ENCODE results near the gene TBCD. TPM values are rescaled to one million over a fixed set of nuclear protein-coding genes. Genes with fewer than 3 reads are reported as not detected.

Gene TBCD
- total and polyA plus RNA-seq, 12 donors: 25.6 to 240 (median 66.2) TPM

GRCh38 chr17:82957469-82957795 is 205.6 kb downstream of the TBCD start:
- no peak for TF ChIP-seq POLR2A (IDR thresholded peaks at IDR 0.05)
- no peak for TF ChIP-seq CTCF (IDR thresholded peaks at IDR 0.05)
- intact Hi-C loops (cut with DNase I): no loop called here
- Histone ChIP-seq H3K4me1 (replicated peaks in 1 of 2) (no peaks in the 10 kb centered on the region), H3K36me3 (replicated peaks in 1 of 2) (no peaks in the 10 kb centered on the region), H3K27me3 (no peaks in the 10 kb centered on the region), H3K4me3 (no peak overlapping the region), H3K27ac (no peak overlapping the region), H3K9me3 (replicated peaks in 1 of 3) (no peaks in the 10 kb centered on the region)
- WGBS, 4 donors: 87 to 96% (median 92%) methylated on average over 3 to 8 of the region's 8 CpGs
- no peak for DNase-seq

DNA sequence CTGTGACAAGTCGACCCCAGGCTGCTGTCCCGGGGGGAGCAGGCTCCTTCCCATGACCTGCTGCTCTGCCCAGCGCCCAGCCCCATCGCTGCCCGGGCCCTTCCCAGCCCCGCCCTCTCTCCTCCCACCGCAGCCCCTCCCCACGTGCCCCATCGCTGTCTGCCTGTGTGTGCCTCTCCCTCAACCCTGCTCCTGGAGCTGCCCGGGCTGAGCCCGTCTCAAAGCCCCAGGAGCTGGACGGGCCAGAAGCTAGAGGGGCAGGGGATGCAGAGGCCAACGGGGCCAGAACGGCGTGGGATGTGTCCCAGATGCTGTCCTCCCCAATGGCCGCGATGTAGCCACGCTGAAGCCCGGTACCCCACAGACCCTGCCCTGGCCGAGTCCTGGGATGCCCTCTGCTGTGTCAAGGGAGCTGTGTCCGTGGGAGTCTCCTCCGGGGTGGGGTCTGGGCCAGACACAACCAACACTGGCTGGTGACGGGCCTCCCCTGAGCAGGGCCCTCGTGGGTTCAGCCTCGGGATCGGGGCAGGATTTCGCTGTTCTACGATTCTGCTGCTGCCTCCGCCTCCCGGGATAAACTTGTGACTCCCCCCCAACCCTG is 206.2 kb downstream of the TBCD start:
- Histone ChIP-seq H3K4me1 (replicated peaks in 1 of 2) (no peaks in the 10 kb centered on the region), H3K36me3 (replicated peaks in 1 of 2) (no peaks in the 10 kb centered on the region), H3K27me3 (no peaks in the 10 kb centered on the region), H3K4me3 (no peak overlapping the region), H3K27ac (no peak overlapping the region), H3K9me3 (replicated peaks in 1 of 3) (no peaks in the 10 kb centered on the region)
- intact Hi-C loops (cut with DNase I): no loop called here
- TF ChIP-seq CTCF (IDR thresholded peaks at IDR 0.05) (no peak), POLR2A (IDR thresholded peaks at IDR 0.05) (no peak)
- DNase-seq: no peak
- WGBS, 4 donors: 90 to 95% (median 91%) methylated on average over 21 to 30 of the region's 30 CpGs

DNA sequence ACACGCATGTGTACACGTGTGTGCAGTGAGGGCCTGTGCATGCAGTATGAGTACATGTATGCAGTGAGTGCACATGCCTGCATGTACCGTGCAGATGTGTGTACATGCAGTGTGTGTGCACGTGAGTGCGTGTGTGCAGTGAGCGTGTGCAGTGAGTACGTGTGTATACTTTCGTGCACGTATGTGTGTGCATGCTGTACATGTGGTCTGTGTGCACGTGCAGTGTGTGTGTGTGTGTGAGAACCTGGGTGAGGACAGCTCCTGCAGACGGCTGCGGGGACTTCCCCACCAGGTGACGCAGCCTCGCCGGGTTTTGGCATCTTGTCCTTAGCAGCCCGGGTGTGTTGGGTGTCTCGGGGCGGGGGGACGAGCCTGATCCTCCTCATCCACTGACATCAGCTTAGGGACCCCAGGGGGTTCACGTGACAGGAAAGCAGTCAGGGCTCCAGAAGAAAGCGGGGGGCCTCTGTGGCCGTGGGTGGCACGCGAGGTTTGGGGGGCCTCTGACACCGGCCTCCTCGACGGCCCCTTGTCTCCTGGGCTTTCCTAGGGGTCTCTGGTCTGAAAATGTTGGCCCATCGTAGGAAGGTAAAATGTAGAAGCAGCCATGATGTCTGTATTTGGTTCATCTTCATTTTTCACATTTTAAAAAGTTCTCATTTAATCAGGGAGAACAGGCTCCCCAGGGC is 207.5 kb downstream of the TBCD start:
- intact Hi-C loops (cut with DNase I): no loop called here
- peak in 1 of 7 donors; percentile 4 for DNase-seq
- Histone ChIP-seq H3K4me3 (no peak overlapping the region), H3K27me3 (no peaks in the 10 kb centered on the region), H3K27ac (no peak overlapping the region), H3K36me3 (replicated peaks in 1 of 2) (no peaks in the 10 kb centered on the region), H3K9me3 (replicated peaks in 1 of 3) (no peaks in the 10 kb centered on the region), H3K4me1 (replicated peaks in 1 of 2) (peaks cover 0 to 4% of the 10 kb centered on the region in 2 donors)
- TF ChIP-seq CTCF (IDR thresholded peaks at IDR 0.05) (no peak), POLR2A (IDR thresholded peaks at IDR 0.05) (no peak)
- WGBS, 4 donors: 90 to 95% (median 93%) methylated on average over 12 to 28 of the region's 28 CpGs

GRCh38 chr17:82959990-82960418 is 208.1 kb downstream of the TBCD start:
- Histone ChIP-seq H3K36me3 (replicated peaks in 1 of 2) (no peaks in the 10 kb centered on the region), H3K27ac (no peak overlapping the region), H3K4me3 (no peak overlapping the region), H3K4me1 (replicated peaks in 1 of 2) (peaks cover 0 to 4% of the 10 kb centered on the region in 2 donors), H3K9me3 (replicated peaks in 1 of 3) (no peaks in the 10 kb centered on the region), H3K27me3 (no peaks in the 10 kb centered on the region)
- peak in 1 of 7 donors; percentile 7 for DNase-seq
- 95 to 96% (median 95%) methylated on average over 18 to 23 of the region's 23 CpGs for WGBS, 4 donors
- intact Hi-C loops (cut with DNase I): loop anchor here in 1 of 2 donors (10.0 kb wide), 1 partner anchor 55 kb away; no protein-coding TSS in a partner anchor
- TF ChIP-seq POLR2A (IDR thresholded peaks at IDR 0.05) (no peak), CTCF (IDR thresholded peaks at IDR 0.05) (no peak)
